K562 (cell line): ENCODE measurements around the gene SNRNP200. TPM values are rescaled to one million over a fixed set of nuclear protein-coding genes. Genes with fewer than 3 reads are reported as not detected.

Experiments
- ESRRA ChIP-seq: fragments of 450-650 bp; IDR thresholded peaks from 2 replicates; pipeline ENCODE4 v1.6.1; 2014; ENCODE audit warnings: low read depth, mild to moderate bottlenecking, moderate library complexity, borderline replicate concordance
- FOXO4 ChIP-seq: fragments of 450-650 bp; formaldehyde crosslinking; IDR thresholded peaks from 2 replicates; pipeline ENCODE4 v1.4.0; 2020; ENCODE audit warnings: mild to moderate bottlenecking, moderate library complexity
- PKNOX1 ChIP-seq: fragments of 450-650 bp; IDR thresholded peaks from 2 replicates; pipeline ENCODE4 v1.6.1; 2016
- SLC30A9 ChIP-seq: fragments of 250-450 bp; sonication (Bioruptor Pico); IDR thresholded peaks from 2 replicates; pipeline ENCODE4 v1.8.0; 2022; ENCODE audit warnings: mild to moderate bottlenecking, moderate library complexity
- ZNF639 ChIP-seq, 2 experiments: fragments of 200-800 bp in 1 of 2; sonication (Bioruptor generic) in 1 of 2; sonication (generic) in 1 of 2; formaldehyde crosslinking in 1 of 2; IDR thresholded peaks in 1 of 2; conservative IDR thresholded peaks in 1 of 2; 2 replicates each; pipeline versions ENCODE4 v1.5.0 to v1.6.1; 2016 to 2020; ENCODE audit warnings: missing compliant biosample characterization in 1 of 2, missing genetic modification characterization in 1 of 2, missing genetic modification reagents in 1 of 2
- polyA plus RNA-seq, 8 experiments: library from polyadenylated mRNA; depleted of rRNA in 4 of 8; stranded (reverse) in 5 of 8; unstranded in 3 of 8; fragments of >200 nt; fragmentation: Nextera tagmentation in 2 of 8; fragmentation: Illumina TruSeq in 1 of 8; extraction: Ambion mirVana in 2 of 8; extraction: Trizol in 1 of 8; gene quantifications; 2 replicates each; pipeline versions ENCODE4 v1.2.1 to v1.2.3, GENCODE V29; 2011 to 2014; ENCODE audit warnings: inconsistent platforms in 1 of 8, missing spikeins in 1 of 8
- total RNA-seq, 7 experiments: library from RNA; depleted of rRNA in 6 of 7; stranded (reverse); fragments of >200 nt in 6 of 7; fragmentation: Illumina TruSeq in 2 of 7; extraction: Trizol in 2 of 7; gene quantifications; 2 replicates each; pipeline versions ENCODE4 v1.2.1 to v1.2.3, GENCODE V29; 2011 to 2021; ENCODE audit warnings: low replicate concordance in 1 of 7

SNRNP200 gene
- total and polyA plus RNA-seq, 9 of the 15 experiments (the other 6 are each of a cell fraction or from before 2014, with no cell fraction given) = 76.1 to 231 (median 155) TPM

GRCh38 chr2:96305091-96305978 lies at the start of gene SNRNP200 (continued):
- no peak for TF ChIP-seq FOXO4
- peak; percentile 82 for TF ChIP-seq PKNOX1
- TF ChIP-seq ESRRA = peak; percentile 69
- no peak for TF ChIP-seq SLC30A9 (CRISPR knock-in tag)
- TF ChIP-seq ZNF639 (CRISPR knock-in tag; conservative IDR thresholded peaks at IDR 0.05 in 1 of 2, IDR thresholded peaks at IDR 0.05 in 1 of 2) = peak in 1 of 2 experiments; percentile 91; a peak in 2 of 4 replicates
